ENCODE results near the gene KRT31. TPM values are rescaled to one million over a fixed set of nuclear protein-coding genes. Genes with fewer than 3 reads are reported as not detected.

KRT31 gene
- total RNA-seq, 4 donors from 2014 or later: not detected

DNA sequence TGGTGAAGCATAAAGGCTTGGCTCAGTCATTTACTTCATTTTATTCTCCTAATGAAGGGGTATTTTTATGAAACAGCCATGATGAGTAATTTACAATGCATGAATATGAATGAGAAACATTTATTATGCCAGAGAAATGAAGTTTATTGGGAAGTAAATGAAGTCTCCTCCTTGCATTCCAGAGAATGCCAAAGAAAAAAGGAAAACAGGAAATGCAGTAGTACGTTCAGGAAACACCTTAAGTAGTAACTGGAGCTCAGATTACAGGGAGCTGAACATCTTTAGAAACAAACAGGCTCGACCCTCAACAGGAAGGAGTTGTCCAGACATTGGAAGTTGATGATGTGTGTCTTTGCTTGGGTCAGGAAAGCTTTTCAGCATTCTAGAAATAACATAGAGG is 19.9 kb downstream of the KRT31 start:
- H3K4me1 ChIP-seq: no peaks in the 10 kb centered on the region
- H3K27me3 ChIP-seq: no peaks in the 10 kb centered on the region
- DNase-seq (ENCODE audit: extremely low spot score): no peak
- intact Hi-C loops (cut with DNase I): no loop called here
- no peak overlapping the region for H3K27ac ChIP-seq (replicated peaks in 1 of 4)
- WGBS: 49% methylated on average over 2 of the region's 2 CpGs
- no peak overlapping the region for H3K4me3 ChIP-seq
- no peaks in the 10 kb centered on the region for H3K9me3 ChIP-seq
- no peak for TF ChIP-seq POLR2A (IDR thresholded peaks at IDR 0.05; ENCODE audit: low read depth)
- H3K36me3 ChIP-seq: no peaks in the 10 kb centered on the region

DNA sequence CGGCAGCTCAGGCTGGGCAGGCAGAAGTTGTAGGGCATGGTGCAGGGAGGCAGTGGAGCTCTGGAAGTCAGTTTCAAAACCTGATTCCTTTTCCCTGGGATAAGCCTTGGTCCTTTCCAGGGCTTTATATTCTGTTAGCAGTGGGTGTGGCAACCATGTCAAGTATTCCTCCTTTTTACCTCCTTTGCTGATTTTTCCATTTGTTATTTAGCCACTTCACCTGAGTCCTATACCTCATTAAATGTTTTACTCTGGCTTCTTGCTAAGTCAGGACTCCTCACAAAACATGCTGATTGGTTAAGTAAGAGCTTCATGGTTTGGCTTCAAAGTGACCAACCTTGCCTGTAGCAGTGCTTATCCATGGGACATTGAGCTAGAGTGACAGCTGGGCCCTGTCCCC is 27.7 kb downstream of the KRT31 start, which contains the start of gene KRT33B:
TSS of gene KRT33B (minus strand) at position 101 of the 400 bp plus-strand sequence. CDS start at position 38, 63 bp downstream.
- DNase-seq (ENCODE audit: extremely low spot score): no peak
- Histone ChIP-seq H3K9me3 (no peaks in the 10 kb centered on the region), H3K36me3 (no peaks in the 10 kb centered on the region), H3K27me3 (no peaks in the 10 kb centered on the region), H3K27ac (replicated peaks in 1 of 4) (no peak within 1 kb of the TSS), H3K4me3 (no peak within 1 kb of the TSS), H3K4me1 (peaks cover 0 to 7% (median 0%) of the 10 kb centered on the region in 4 donors)
- intact Hi-C loops (cut with DNase I): no loop called here
- WGBS: no CpG with 5 or more reads among the region's 1 CpG
- TF ChIP-seq POLR2AphosphoS5 (IDR thresholded peaks at IDR 0.05): no peak

DNA sequence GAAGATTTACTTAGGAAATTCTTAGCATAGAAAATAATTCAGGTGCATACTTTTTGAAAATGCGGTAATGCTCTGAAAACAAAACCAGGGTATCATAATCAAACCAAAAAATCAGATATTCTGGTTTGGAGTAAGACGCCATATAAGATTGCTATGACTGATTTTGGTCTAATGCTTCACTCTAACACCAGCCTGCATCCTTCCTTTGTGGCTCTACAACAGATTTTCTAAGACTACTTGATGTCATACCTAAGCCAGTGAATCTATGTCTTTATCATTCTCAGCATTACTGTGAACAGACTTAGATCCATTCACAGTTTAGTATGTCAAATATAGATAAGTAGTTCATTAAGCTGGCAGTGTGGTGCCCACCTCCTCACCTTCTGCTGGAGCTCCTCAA is 28.4 kb downstream of the KRT31 start:
- H3K36me3 ChIP-seq: no peaks in the 10 kb centered on the region
- H3K9me3 ChIP-seq: no peaks in the 10 kb centered on the region
- 89% methylated on average over 2 of the region's 2 CpGs for WGBS
- no peak for DNase-seq (ENCODE audit: extremely low spot score)
- TF ChIP-seq POLR2AphosphoS5 (IDR thresholded peaks at IDR 0.05) (no peak), POLR2A (IDR thresholded peaks at IDR 0.05; ENCODE audit: low read depth) (no peak), EP300 (IDR thresholded peaks at IDR 0.05) (no peak)
- TF ChIP-seq, protein P1, sequence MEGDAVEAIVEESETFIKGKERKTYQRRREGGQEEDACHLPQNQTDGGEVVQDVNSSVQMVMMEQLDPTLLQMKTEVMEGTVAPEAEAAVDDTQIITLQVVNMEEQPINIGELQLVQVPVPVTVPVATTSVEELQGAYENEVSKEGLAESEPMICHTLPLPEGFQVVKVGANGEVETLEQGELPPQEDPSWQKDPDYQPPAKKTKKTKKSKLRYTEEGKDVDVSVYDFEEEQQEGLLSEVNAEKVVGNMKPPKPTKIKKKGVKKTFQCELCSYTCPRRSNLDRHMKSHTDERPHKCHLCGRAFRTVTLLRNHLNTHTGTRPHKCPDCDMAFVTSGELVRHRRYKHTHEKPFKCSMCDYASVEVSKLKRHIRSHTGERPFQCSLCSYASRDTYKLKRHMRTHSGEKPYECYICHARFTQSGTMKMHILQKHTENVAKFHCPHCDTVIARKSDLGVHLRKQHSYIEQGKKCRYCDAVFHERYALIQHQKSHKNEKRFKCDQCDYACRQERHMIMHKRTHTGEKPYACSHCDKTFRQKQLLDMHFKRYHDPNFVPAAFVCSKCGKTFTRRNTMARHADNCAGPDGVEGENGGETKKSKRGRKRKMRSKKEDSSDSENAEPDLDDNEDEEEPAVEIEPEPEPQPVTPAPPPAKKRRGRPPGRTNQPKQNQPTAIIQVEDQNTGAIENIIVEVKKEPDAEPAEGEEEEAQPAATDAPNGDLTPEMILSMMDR (IDR thresholded peaks at IDR 0.05): no peak
- H3K27me3 ChIP-seq: no peaks in the 10 kb centered on the region
- intact Hi-C loops (cut with DNase I): no loop called here
- H3K4me3 ChIP-seq: no peak overlapping the region
- H3K4me1 ChIP-seq: peaks cover 0 to 7% (median 0%) of the 10 kb centered on the region in 4 donors
- H3K27ac ChIP-seq (replicated peaks in 1 of 4): no peak overlapping the region

DNA sequence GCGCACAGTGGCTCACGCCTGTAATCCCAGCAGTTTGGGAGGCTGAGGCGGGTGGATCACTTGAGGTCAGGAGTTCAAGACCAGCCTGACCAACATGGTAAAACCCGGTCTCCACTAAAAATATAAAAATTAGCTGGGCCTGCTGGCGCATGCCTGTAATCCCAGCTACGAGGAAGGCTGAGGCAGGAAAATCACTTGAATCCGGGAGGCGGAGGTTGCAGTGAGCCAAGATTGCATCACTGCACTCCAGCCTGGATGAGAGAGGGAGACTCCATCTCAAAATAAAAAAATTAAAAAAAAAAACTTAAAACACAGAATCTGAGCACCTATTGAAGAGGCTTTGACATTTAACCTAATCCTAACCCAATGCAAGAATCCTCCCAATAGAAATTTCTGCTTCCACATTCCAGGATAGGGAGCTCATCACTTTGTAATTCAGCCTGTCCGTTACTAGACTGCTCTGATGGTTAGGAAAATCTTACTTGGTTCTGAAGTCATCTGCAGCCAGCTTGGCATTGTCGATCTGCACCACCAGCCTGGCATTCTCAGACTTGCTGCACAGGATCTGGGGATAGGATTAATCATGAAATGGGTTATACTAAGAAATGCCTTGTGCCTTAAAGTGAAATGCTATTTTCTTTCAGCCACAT is 29.9 kb downstream of the KRT31 start:
- no peaks in the 10 kb centered on the region for H3K36me3 ChIP-seq
- intact Hi-C loops (cut with DNase I): no loop called here
- no peak for TF ChIP-seq POLR2A (IDR thresholded peaks at IDR 0.05; ENCODE audit: low read depth)
- TF ChIP-seq, protein P1 (IDR thresholded peaks at IDR 0.05): no peak
- no peak for TF ChIP-seq EP300 (IDR thresholded peaks at IDR 0.05)
- TF ChIP-seq POLR2AphosphoS5 (IDR thresholded peaks at IDR 0.05): no peak
- no peak overlapping the region for H3K27ac ChIP-seq (replicated peaks in 1 of 4)
- no peak for DNase-seq (ENCODE audit: extremely low spot score)
- peaks cover 0 to 7% (median 0%) of the 10 kb centered on the region in 4 donors for H3K4me1 ChIP-seq
- H3K4me3 ChIP-seq: no peak overlapping the region
- H3K27me3 ChIP-seq: no peaks in the 10 kb centered on the region
- no peaks in the 10 kb centered on the region for H3K9me3 ChIP-seq
- 85% methylated on average over 10 of the region's 10 CpGs for WGBS

DNA sequence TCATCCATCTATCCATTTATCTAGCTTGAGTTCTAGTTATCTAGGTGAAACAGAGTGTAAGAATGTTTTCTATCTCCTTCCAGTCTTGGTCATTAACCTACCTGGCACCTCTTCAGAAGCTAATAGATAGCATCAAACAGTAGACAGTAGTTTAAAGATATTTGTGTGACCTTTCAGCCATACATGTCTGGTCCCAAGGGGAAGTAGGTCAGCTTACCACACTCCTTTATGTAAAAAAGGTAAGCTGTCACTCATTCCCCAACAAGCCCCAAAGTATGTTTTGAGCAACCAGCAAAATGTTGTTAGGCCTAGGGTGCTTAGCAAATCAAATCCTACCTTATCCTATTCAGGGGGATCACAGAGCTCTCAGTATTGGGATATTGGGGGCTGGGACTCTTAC is 31.3 kb downstream of the KRT31 start:
- TF ChIP-seq POLR2A (IDR thresholded peaks at IDR 0.05; ENCODE audit: low read depth): no peak
- TF ChIP-seq POLR2AphosphoS5 (IDR thresholded peaks at IDR 0.05): no peak
- TF ChIP-seq, protein P1 (IDR thresholded peaks at IDR 0.05): no peak
- TF ChIP-seq EP300 (IDR thresholded peaks at IDR 0.05): no peak
- intact Hi-C loops (cut with DNase I): no loop called here

DNA sequence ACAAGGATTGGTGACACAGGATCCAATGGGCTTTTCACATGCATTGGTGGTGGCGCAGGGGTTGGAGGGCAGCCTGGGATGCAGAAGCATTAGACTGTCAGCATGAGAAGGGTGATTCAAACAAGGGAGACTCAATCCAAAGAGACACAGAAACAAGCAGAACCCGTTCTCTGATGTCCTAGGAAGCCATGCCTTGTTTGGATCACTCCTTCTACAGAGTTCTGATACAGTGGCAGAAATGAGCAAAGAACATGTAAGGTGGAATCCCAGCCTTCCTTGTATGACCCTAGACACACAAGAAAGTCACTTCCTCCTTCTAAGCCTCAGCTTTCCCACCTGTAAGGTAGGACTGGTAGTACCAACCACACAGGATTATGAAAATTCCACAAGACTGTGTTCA is 33.5 kb downstream of the KRT31 start:
- TF ChIP-seq POLR2A (IDR thresholded peaks at IDR 0.05; ENCODE audit: low read depth) (no peak), EP300 (IDR thresholded peaks at IDR 0.05) (no peak), POLR2AphosphoS5 (IDR thresholded peaks at IDR 0.05) (no peak)
- TF ChIP-seq, protein P1 (IDR thresholded peaks at IDR 0.05): no peak
- no peaks in the 10 kb centered on the region for H3K27me3 ChIP-seq
- H3K4me1 ChIP-seq: peaks cover 0 to 7% (median 0%) of the 10 kb centered on the region in 4 donors
- H3K27ac ChIP-seq (replicated peaks in 1 of 4): no peak overlapping the region
- no peak for DNase-seq (ENCODE audit: extremely low spot score)
- WGBS: 93% methylated on average over 2 of the region's 2 CpGs
- no peaks in the 10 kb centered on the region for H3K36me3 ChIP-seq
- H3K9me3 ChIP-seq: peaks cover 0 to 6% (median 0%) of the 10 kb centered on the region in 4 donors
- H3K4me3 ChIP-seq: no peak overlapping the region
- intact Hi-C loops (cut with DNase I): no loop called here

More for the DNA sequence above, 31.3 kb downstream of the KRT31 start:
- no peak overlapping the region for H3K4me3 ChIP-seq
- H3K27ac ChIP-seq (replicated peaks in 1 of 4): no peak overlapping the region
- DNase-seq (ENCODE audit: extremely low spot score): no peak
- H3K4me1 ChIP-seq: peaks cover 0 to 7% (median 0%) of the 10 kb centered on the region in 4 donors
- H3K36me3 ChIP-seq: no peaks in the 10 kb centered on the region
- no peaks in the 10 kb centered on the region for H3K9me3 ChIP-seq
- H3K27me3 ChIP-seq: no peaks in the 10 kb centered on the region

All from esophagus muscularis mucosa (tissue), 4 donors.